Astrocyte (in vitro differentiated cells and primary cell): ENCODE results near the gene AGBL4. TPM values are rescaled to one million over a fixed set of nuclear protein-coding genes. Genes with fewer than 3 reads are reported as not detected.

Source experiments
- DNase-seq: peaks from one replicate; pipeline ENCODE4 v3.0.0-alpha.2; 2010; ENCODE audit warnings: low read depth
- FAIRE-seq: peaks from 2 replicates; lab custom pipeline; 2011; peaks lifted over from hg19 to GRCh38; lab: Jason Lieb, UNC
- H2AFZ ChIP-seq: 2 replicates; pipeline ENCODE4 v1.6.0; 2012; ENCODE audit warnings: low read depth, low read length, inconsistent platforms
- H3K27ac ChIP-seq: 2 replicates; pipeline ENCODE4 v1.5.1; 2011; ENCODE audit warnings: low read depth, low read length, inconsistent platforms
- H3K27me3 ChIP-seq: 2 replicates; pipeline ENCODE4 v1.6.0; 2011; ENCODE audit warnings: low read length, inconsistent platforms; ENCODE audit not compliant: insufficient read depth
- H3K36me3 ChIP-seq: 2 replicates; pipeline ENCODE4 v1.5.1; 2011; ENCODE audit warnings: low read length, inconsistent platforms; ENCODE audit not compliant: insufficient read depth
- H3K4me1 ChIP-seq: 2 replicates; pipeline ENCODE4 v1.5.1; 2011; ENCODE audit warnings: low read length, inconsistent platforms; ENCODE audit not compliant: insufficient read depth
- H3K4me2 ChIP-seq: 2 replicates; pipeline ENCODE4 v1.6.0; 2012; ENCODE audit warnings: low read length, inconsistent platforms
- H3K4me3 ChIP-seq: 2 replicates; pipeline ENCODE4 v1.5.1; 2011; ENCODE audit warnings: low read depth, mild to moderate bottlenecking, low read length, inconsistent platforms; ENCODE audit not compliant: insufficient read depth
- H3K79me2 ChIP-seq: 2 replicates; pipeline ENCODE4 v1.6.0; 2012; ENCODE audit warnings: mild to moderate bottlenecking, low read length, inconsistent platforms; ENCODE audit not compliant: insufficient read depth
- H3K9ac ChIP-seq: 2 replicates; pipeline ENCODE4 v1.6.0; 2012; ENCODE audit warnings: mild to moderate bottlenecking, low read length, inconsistent platforms
- H3K9me3 ChIP-seq: 2 replicates; pipeline ENCODE4 v1.5.1; 2012; ENCODE audit warnings: low read depth, mild to moderate bottlenecking, low read length, inconsistent platforms; ENCODE audit not compliant: insufficient read depth
- H4K20me1 ChIP-seq: 2 replicates; pipeline ENCODE4 v1.6.0; 2012; ENCODE audit warnings: low read length, inconsistent platforms; ENCODE audit not compliant: insufficient read depth
- H3K27ac Mint-ChIP-seq: one replicate; pipeline ENCODE4 v1.8.0; 2021; ENCODE audit warnings: mild to moderate bottlenecking, mixed read lengths; ENCODE audit not compliant: unreplicated experiment
- H3K27me3 Mint-ChIP-seq: one replicate; pipeline ENCODE4 v1.8.0; 2021; ENCODE audit warnings: low read depth, mixed read lengths; ENCODE audit not compliant: unreplicated experiment
- H3K36me3 Mint-ChIP-seq: one replicate; pipeline ENCODE4 v1.8.0; 2021; ENCODE audit warnings: low read depth, mixed read lengths; ENCODE audit not compliant: unreplicated experiment
- H3K4me1 Mint-ChIP-seq: one replicate; pipeline ENCODE4 v1.8.0; 2021; ENCODE audit warnings: low read depth, mixed read lengths; ENCODE audit not compliant: unreplicated experiment
- H3K4me3 Mint-ChIP-seq: one replicate; pipeline ENCODE4 v1.8.0; 2021; ENCODE audit warnings: mild to moderate bottlenecking, moderate library complexity, mixed read lengths; ENCODE audit not compliant: unreplicated experiment
- H3K9me3 Mint-ChIP-seq: one replicate; pipeline ENCODE4 v1.8.0; 2021; ENCODE audit warnings: mild to moderate bottlenecking, mixed read lengths; ENCODE audit not compliant: unreplicated experiment
- CTCF ChIP-seq: IDR thresholded peaks from 2 replicates; pipeline ENCODE4 v1.5.1; 2011; ENCODE audit warnings: low read depth, mild to moderate bottlenecking, inconsistent platforms, low read length, moderate library complexity; ENCODE audit not compliant: insufficient read depth
- EZH2 ChIP-seq: IDR thresholded peaks from 2 replicates; pipeline ENCODE4 v1.6.1; 2012; ENCODE audit warnings: mild to moderate bottlenecking, low read length, inconsistent platforms; ENCODE audit not compliant: insufficient read depth
- total RNA-seq: library from RNA; stranded (reverse); gene quantifications from 2 replicates; pipeline ENCODE4 v1.2.1, GENCODE V29; 2021

AGBL4 gene
- total RNA-seq, 1 donor from 2014 or later, result not detected

GRCh38 chr1:49225464-49225863 is 798.3 kb downstream of the AGBL4 start:
- Mint-ChIP-seq H3K27ac (no peak overlapping the region), H3K36me3 (no peaks in the 10 kb centered on the region), H3K4me1 (no peaks in the 10 kb centered on the region), H3K27me3 (no peaks in the 10 kb centered on the region), H3K4me3 (no peak overlapping the region), H3K9me3 (no peaks in the 10 kb centered on the region)
- Histone ChIP-seq H3K4me2 (no peak overlapping the region), H2AFZ (no peak overlapping the region), H3K9ac (no peak overlapping the region), H3K4me1 (no peaks in the 10 kb centered on the region), H3K27ac (no peak overlapping the region), H3K27me3 (no peaks in the 10 kb centered on the region), H4K20me1 (no peaks in the 10 kb centered on the region), H3K4me3 (no peak overlapping the region), H3K9me3 (no peaks in the 10 kb centered on the region), H3K36me3 (no peaks in the 10 kb centered on the region), H3K79me2 (no peaks in the 10 kb centered on the region)
- no peak for FAIRE-seq
- TF ChIP-seq CTCF (no peak), EZH2 (no peak)
- DNase-seq, result no peak

DNA sequence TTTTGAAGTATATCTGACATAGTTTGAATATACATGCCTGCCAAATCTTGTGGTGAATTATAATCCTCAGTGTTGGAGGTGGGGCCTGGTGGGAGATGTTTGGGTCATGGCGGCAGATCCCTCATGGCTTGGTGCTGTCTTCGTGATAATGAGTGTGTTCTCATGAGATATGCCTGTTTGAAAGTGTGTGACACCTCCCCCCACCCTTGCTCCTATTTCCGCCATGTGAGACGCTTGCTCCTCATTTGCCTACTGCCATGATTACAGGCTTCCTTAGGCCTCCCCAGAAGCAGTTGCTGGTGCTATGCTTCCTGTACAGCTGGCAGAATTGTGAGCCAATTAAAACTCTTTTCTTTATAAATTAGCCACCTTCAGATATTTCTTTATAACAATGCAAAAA is 810.5 kb downstream of the AGBL4 start:
- Mint-ChIP-seq H3K27me3 (no peaks in the 10 kb centered on the region), H3K36me3 (no peaks in the 10 kb centered on the region), H3K4me3 (no peak overlapping the region), H3K27ac (no peak overlapping the region), H3K9me3 (peaks cover 1% of the 10 kb centered on the region), H3K4me1 (no peaks in the 10 kb centered on the region)
- Histone ChIP-seq H3K4me2 (no peak overlapping the region), H3K27me3 (no peaks in the 10 kb centered on the region), H3K79me2 (no peaks in the 10 kb centered on the region), H3K27ac (no peak overlapping the region), H3K9ac (no peak overlapping the region), H3K4me3 (no peak overlapping the region), H2AFZ (no peak overlapping the region), H3K36me3 (no peaks in the 10 kb centered on the region), H3K9me3 (no peaks in the 10 kb centered on the region), H4K20me1 (no peaks in the 10 kb centered on the region), H3K4me1 (no peaks in the 10 kb centered on the region)
- TF ChIP-seq CTCF (no peak), EZH2 (no peak)
- FAIRE-seq (no peak), DNase-seq (no peak)

GRCh38 chr1:49208712-49209111 is 815.0 kb downstream of the AGBL4 start:
- DNase-seq (no peak), FAIRE-seq (no peak)
- no peaks in the 10 kb centered on the region for H3K4me1 ChIP-seq
- Mint-ChIP-seq H3K27ac (no peak overlapping the region), H3K9me3 (peaks cover 3% of the 10 kb centered on the region), H3K36me3 (no peaks in the 10 kb centered on the region), H3K27me3 (no peaks in the 10 kb centered on the region), H3K4me1 (no peaks in the 10 kb centered on the region), H3K4me3 (no peak overlapping the region)
- TF ChIP-seq EZH2, result no peak
- no peak for TF ChIP-seq CTCF
- no peak overlapping the region for H3K9ac ChIP-seq
- H2AFZ ChIP-seq, result no peak overlapping the region
- H3K79me2 ChIP-seq, result no peaks in the 10 kb centered on the region
- no peak overlapping the region for H3K4me3 ChIP-seq
- no peaks in the 10 kb centered on the region for H4K20me1 ChIP-seq
- H3K9me3 ChIP-seq, result no peaks in the 10 kb centered on the region
- H3K27ac ChIP-seq, result no peak overlapping the region
- no peaks in the 10 kb centered on the region for H3K27me3 ChIP-seq
- H3K36me3 ChIP-seq, result no peaks in the 10 kb centered on the region
- H3K4me2 ChIP-seq, result no peak overlapping the region
